Islet precursor cell (in vitro differentiated cells): ENCODE measurements around the gene IRF5.
"Not testable (repeated sequence)": the region's sequence is repeated elsewhere in the genome, so short reads cannot be mapped to it uniquely, and the experiment has no call there.

Experiments used
- DNase-seq: peaks from one replicate; pipeline ENCODE4 v3.0.0-alpha.2; 2018

Gene IRF5

GRCh38 chr7:128940494-128941322 lies 3.0 kb downstream of the IRF5 start:
- DNase-seq, result peak; percentile 55

- peak; percentile 29 for DNase-seq
Measured at GRCh38 chr7:128941323-128941890, 3.7 kb downstream of the IRF5 start.

GRCh38 chr7:128941946-128942526 lies 4.3 kb downstream of the IRF5 start:
- DNase-seq, result peak; percentile 46

DNA sequence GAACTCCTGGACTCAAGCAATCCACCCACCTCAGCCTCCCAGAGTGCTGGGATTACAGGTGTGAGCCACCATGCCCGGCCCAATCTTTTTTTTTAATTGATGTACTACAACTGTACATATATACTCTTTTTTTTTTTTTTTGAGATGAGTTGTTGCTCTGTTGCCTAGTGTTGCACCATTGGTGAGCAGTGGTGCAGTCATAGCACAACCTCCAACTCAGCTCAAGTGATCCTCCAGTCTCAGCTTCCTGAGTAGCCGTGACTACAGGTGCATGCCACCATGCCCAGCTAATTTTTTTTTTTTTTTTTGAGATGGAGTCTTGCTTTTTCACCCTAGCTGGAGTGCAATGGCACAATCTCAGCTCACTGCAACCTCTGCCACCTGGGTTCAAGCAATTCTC lies 5.5 kb downstream of the IRF5 start:
- DNase-seq, result not testable (repeated sequence)

GRCh38 chr7:128944487-128945236 lies 6.9 kb downstream of the IRF5 start:
- no peak for DNase-seq

DNA sequence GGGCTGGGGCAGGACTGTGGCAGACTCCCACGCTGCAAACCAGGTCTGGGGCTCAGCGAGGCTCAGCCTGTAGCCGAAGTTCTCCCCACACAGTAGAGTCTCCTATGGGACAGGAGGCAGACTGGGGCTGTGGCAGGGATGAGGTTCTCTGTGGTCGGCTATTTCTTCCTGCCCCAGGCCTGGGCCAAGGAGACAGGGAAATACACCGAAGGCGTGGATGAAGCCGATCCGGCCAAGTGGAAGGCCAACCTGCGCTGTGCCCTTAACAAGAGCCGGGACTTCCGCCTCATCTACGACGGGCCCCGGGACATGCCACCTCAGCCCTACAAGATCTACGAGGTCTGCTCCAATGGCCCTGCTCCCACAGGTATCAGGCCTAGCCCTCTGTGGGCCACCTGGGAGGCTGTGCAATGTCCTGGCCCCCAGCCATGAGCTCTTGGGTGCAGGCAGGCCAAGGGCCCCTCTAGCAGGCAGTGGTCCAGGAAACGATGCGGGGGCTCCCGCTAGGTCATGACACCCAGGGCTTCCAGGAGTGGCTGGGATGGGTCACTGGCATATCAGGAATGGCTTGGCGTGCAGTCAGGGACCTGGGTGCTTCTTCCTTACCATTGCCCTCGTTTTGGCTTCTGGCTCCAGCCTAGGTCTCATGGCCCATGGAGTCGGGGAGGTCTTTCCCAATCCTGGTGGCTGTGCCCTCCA lies 8.1 kb downstream of the IRF5 start:
- peak; percentile 55 for DNase-seq

GRCh38 chr7:128946936-128947830 lies 9.5 kb downstream of the IRF5 start:
- DNase-seq, result peak; percentile 56

DNA sequence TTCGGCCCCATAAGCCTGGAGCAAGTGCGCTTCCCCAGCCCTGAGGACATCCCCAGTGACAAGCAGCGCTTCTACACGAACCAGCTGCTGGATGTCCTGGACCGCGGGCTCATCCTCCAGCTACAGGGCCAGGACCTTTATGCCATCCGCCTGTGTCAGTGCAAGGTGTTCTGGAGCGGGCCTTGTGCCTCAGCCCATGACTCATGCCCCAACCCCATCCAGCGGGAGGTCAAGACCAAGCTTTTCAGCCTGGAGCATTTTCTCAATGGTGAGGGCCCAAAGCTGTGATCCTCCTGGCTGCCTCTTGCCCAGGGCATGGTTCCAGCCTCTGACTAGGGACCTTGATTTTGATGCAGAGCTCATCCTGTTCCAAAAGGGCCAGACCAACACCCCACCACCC lies 10.1 kb downstream of the IRF5 start:
- DNase-seq, result peak; percentile 54

- DNase-seq, result peak; percentile 55
Measured at GRCh38 chr7:128948312-128948973, 10.7 kb downstream of the IRF5 start.

GRCh38 chr7:128948976-128949760 lies 11.4 kb downstream of the IRF5 start:
- no peak for DNase-seq

GRCh38 chr7:128951296-128951695 lies 13.6 kb downstream of the IRF5 start:
- DNase-seq, result no peak

DNA sequence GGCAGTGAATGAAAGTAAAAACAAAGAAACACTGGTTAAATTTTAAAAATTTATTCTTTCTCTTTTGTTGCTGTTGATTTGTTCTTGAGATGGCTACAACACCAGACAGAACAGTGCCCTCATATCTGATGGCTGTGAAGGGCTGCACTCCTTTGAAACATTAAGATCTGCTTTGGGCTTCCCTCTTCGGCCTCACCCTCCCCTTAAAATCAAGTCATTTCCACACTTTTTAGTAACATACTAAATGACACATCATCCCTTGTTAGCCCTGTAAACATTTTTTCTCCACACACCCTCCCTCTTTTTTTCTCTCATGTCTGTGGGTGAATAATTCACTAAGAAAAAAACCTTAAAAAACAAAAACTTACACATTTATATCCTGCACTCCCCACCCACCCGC lies 16.4 kb downstream of the IRF5 start:
- DNase-seq, result no peak

DNA sequence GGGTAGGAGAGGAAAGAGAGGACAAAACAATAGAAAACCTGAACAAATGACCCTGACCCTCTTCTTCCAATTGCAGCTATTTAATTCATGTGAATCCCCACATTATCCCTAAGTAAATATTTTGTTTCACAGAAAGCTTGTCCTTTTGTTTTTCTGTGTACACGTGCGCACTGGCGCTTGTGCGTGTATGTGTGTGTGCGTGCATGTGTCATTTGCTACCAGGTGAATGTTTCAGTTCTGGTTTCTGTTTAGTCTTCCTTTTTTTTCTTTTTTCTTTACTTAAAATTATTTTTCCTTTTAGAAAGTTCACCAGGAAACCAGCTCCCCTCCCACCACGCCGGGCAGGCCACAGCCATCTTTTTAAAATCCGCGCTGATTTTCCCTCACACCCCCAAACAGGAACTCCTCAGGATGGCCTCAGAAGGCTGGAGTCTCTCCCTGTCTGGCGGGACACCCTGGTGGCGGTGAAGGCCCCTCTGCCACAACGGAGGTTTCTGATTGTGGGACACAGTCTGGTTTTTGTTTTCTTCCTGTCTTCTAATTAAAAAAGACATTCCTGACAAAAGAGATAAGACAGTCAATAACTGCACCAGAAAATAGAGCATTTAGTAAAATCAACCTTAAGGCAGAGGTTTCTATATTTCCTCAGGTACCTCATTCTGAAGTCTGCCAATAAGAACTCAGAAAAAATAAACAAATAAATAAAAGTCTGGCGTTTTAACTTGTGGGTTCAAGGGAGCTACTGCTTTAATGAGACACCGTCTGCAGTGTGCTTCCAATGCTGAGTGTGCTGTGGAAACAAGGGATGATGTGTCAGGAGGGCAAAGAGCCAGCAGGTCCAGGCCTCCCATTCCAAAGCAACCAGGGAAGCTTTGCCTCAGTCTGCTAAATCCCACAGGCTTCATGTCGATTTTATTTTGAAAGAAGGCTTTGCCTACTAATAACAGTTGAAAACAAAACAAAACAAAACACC lies 17.4 kb downstream of the IRF5 start:
- DNase-seq, result no peak

- no peak for DNase-seq
Measured at GRCh38 chr7:128955981-128956380, 18.3 kb downstream of the IRF5 start.

GRCh38 chr7:128959296-128959695 lies 21.6 kb downstream of the IRF5 start:
- no peak for DNase-seq

GRCh38 chr7:128961030-128961659 lies 23.4 kb downstream of the IRF5 start:
- DNase-seq, result no peak

DNA sequence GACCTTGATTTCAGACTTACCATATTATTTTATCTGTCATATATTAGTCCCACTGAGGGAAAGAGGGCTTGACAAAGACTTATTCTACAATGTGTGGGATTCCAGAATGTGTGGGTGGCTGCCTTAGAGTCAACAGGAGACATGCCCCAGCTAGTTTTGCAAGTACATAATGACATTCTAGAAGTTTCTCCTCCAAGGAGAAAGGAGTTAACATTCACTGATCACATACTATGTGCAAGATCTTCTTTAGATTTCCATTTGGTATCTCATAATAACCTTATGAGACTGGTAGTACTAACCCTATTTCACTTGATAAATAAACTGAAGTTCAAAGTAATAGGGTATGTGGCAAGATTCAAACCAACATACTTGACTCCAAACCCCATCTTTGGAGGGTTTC lies 25.2 kb downstream of the IRF5 start:
- no peak for DNase-seq

DNA sequence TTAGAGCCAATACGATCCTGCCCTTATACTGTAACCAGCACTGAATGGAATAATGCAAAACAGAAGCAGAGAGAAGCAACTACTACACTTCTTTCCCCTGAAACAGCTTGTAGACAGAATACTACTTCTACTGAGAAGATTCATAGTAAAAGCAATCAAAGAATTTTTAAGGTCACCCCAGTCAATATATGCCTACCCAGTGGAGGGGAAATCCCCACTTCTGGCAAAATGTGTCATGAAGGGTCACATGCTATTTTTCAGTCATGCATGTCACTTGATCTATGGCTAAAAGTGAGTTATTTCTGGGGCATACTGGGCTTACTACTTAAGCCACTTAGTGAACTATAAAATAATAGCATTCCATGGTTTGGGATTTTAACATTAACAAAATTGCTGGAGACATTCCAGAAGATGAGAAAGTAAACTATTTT lies 25.6 kb downstream of the IRF5 start:
- no peak for DNase-seq

GRCh38 chr7:128968624-128969023 lies 30.9 kb downstream of the IRF5 start:
- no peak for DNase-seq
